NCI-H2081 treated with DMSO at 0.1 percent for 48 hours (cell line): ENCODE data around the gene VTN.
"Not testable (repeated sequence)": the region's sequence is repeated elsewhere in the genome, so short reads cannot be mapped to it uniquely, and the experiment has no call there.

ENCODE experiments used
- DNase-seq: peaks from one replicate; lab custom pipeline; 2025; lab: John Stamatoyannopoulos, UW

The VTN gene

DNA sequence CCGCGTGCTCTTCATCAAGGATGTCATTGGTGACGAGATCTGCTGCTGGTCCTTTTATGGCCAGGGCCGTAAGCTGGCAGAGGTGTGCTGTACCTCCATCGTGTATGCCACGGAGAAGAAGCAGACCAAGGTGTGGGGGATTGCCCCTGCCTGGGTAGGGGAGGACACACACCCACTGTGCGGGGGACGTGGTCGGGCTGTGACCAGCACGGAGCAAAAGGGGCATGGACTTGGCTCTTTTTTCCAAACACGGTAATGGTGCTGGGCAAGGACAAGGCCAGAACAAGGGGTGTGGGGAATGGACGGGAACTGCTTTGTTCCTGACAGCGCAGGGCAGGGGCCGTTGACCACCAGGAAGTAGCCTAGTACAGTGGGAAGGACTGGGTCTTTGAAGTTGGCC is 27.8 kb downstream of the VTN start:
- no peak for DNase-seq

DNA sequence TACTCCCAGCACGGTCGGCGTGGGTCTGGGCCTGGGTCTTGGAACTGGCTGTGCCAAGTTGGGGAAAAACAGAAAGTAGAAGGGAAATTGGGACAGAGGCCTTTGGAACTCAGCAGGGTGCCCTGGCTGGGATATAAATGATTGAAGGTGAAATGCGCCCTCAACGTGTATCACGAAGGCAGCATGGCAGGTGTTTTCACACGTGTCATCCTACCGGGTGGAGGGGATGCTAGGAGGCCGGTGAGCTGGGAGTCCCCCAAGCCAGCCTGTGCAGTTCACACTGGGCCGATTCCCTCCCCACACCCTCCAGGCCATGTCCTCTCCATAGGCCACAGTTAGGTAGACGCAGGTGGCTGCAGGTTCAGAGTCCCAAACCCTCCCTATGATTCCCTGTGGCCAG is 28.6 kb downstream of the VTN start:
- DNase-seq: no peak

GRCh38 chr17:28340374-28340773 is 29.7 kb downstream of the VTN start:
- no peak for DNase-seq

- DNase-seq: no peak
Observed at GRCh38 chr17:28339431-28339830, 30.7 kb downstream of the VTN start.

- not testable (repeated sequence) for DNase-seq
Observed at GRCh38 chr17:28338769-28339212, 31.3 kb downstream of the VTN start.

GRCh38 chr17:28338056-28338768 is 31.9 kb downstream of the VTN start:
- no peak for DNase-seq

GRCh38 chr17:28335959-28336871 is 33.9 kb downstream of the VTN start:
- DNase-seq: peak; percentile 5

DNA sequence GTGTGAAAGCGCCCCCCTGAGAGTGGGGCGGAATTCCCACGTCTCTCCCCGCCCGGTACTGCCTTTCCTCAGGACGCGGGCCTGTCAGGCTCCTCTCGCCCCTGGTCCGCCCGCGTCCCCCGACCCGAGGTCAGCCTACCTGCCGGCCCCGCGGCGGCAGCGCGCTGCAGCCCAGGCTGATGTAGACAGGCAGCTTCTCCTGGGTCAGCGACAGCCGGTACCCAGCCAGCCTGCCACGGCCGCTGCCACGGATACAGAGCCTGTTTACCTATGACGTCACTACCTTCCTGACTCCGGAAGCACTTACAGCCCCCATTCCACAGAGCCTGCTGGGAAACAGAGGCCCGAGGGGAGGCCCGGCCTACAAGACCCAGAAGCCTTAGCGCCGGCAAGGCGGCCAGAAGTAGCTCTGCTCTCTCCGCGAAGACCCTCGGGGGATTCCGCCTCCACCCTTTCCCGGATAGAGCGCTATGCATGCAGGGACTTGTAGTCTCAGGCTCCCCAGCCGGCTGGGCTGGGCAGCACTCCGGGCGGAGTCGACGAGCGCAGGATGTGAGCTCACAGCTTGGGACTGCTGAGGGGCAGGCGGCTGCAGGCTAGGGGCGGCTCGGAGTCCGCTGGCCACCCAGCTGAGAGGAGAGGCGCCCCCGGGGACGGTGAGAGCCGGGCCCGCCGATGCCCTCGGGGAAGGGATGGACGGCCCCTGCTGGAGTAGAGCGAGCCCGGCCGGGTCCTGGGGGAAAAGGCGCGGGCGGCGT is 34.7 kb downstream of the VTN start, which contains the start of the genes IFT20 and TNFAIP1:
IFT20 (minus strand) TSS at position 272 of the 758 bp plus-strand sequence. CDS start 3,487 bp downstream, outside the sequence.
TNFAIP1 (plus strand) TSS at position 561 of the 758 bp plus-strand sequence. CDS start 3,761 bp downstream, outside the sequence.
- DNase-seq: peak; percentile 89

GRCh38 chr17:28334666-28335200 is 35.4 kb downstream of the VTN start:
- no peak for DNase-seq

- DNase-seq: no peak
Observed at GRCh38 chr17:28334171-28334570, 35.9 kb downstream of the VTN start.

DNA sequence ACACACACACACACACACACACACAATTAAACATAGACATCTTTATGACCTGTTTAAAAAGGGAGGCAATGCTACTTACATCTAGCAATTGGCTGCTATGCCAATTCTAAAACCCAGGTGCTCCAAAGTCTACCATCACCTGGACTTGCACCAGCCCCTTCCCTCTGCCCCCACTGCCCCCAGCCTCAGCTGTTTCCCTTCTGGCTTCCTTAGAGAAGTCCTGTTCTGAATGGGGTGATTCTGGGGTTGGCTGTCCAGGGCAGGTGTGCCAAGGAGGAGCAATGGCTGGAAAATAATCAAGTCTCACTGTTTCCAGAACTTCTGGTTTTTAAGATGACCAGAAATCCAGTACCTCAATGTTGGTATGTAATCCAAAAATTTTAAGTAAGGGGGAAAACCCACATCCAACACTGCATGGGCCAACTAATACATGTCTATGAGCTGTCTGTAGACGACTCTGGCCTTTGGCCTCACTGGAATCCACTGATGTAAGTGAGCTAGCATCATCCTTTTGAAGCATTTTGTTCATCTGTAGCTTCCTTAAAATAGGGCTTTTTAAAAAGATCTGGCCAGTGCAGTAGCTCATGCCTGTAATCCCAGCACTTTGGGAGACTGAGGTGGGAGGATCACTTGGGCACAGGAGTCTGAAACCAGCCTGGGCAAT is 36.9 kb downstream of the VTN start:
- no peak for DNase-seq

DNA sequence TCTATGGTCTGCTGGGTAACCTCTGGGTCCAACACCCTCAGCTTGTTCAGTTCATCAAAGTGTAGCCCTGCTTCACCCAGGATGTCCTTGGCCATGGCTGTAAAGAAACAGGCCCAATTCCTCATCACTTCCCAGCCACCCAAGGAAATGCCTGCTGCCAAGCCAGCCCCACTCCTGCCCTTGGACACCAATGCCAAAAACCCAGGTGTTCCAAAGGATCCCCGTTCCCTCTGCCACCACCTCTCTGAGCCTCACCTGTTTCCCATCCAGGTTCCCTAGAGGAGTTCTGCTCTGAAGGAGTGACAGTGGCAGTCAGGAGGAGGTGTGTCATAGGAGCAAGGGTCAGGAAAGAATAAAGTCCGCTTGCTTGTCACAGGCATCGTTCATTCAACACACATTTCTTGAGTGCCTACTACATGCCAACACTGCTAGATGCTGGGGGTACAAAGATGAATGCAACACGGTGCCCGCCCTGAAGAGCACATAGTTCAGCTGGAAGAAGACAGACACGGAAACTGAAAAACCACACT is 38.2 kb downstream of the VTN start:
- DNase-seq: no peak

GRCh38 chr17:28330671-28331070 is 39.4 kb downstream of the VTN start:
- no peak for DNase-seq

DNA sequence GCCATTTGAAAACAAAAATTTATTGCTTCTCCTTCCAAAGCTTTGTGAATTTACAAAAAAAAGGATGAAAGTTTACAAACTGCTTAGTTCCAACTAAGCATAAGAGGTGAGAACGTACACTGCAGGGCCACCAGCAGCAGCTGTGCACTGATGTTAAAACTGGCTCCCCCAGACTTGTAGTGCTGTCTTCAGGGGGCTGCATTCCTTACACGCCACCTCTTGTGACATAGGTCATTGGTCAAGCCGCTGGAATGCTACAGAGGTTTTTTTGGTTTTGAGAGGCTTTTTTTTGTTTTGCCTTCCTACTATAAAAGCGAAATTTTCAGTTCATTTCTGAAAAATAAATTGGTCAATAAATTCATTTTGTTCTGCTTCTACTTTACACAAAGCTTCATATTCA is 41.8 kb downstream of the VTN start:
- DNase-seq: no peak

DNA sequence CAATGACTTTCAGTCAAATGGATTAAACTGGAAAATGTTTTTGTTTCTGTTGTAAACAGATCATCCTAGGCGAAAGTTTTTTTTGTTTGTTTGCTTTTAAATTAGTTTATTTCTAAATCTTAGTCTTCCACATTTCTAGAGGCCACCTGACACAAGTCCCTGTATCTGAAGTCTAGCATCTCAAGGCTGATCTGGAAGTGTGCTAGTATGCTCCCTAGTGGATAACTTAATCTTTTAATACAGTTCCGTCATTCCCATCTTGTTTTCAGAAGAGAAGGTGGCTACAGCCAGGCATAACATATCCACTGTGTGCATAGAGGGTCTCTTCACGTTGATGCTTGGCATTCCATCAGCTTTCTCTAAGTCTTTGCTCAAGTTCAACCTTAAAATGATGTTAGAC is 42.4 kb downstream of the VTN start:
- no peak for DNase-seq

DNA sequence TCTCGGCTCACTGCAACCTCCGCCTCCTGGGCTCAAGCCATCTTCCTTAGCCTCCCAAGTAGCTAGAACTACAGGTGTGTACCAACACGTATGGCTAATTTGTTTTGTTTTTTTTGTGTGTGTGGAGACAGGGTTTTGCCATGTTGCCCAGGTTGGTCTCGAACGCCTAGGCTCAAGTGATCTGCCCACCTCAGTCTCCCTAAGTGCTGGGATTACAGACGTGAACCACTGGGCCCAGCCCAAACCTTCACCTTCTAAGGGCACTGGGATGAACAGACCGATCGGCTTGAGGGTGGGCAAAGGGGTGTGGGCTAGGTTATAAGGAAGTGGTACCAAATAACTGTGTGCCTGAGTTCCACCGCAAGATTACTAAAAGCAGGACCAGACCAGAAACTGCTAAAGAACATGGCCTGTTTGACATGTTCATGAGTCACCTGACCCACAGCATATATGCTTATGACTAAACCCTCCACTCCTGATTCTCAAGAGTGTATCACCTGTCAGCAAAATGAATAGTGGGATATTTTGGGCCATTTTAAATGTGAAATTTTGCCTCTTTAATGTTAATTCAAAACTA is 43.0 kb downstream of the VTN start:
- DNase-seq: no peak

GRCh38 chr17:28326114-28326513 is 44.0 kb downstream of the VTN start:
- no peak for DNase-seq

DNA sequence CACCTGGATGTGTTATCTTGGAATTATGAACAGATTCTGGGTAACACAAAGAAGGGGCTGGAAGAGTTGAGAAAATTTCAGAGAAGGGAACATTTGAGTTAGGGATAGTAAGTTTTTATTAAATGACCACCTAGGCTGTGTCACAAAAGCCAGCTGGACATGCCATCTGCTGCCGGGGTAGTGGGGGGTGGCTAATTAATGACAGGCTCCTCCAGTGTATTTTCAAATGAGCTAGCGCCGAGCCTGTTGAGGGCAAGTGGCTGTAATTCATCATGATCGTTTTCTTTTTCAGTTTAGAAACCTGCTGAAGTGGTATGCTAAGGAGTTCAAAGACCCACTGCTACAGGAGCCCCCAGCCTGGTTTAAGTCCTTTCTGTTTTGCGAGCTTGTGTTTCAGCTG is 44.9 kb downstream of the VTN start:
- no peak for DNase-seq

- no peak for DNase-seq
Observed at GRCh38 chr17:28324781-28325180, 45.3 kb downstream of the VTN start.

- DNase-seq: no peak
Observed at GRCh38 chr17:28324267-28324745, 45.8 kb downstream of the VTN start.
